ENCODE results near the gene RGS11. TPM values are rescaled to one million over a fixed set of nuclear protein-coding genes. Genes with fewer than 3 reads are reported as not detected.
A peak's percentile ranks its signal among the peaks of the same experiment; 100 is the strongest.

RGS11 gene
- not detected in 2 replicates for total RNA-seq (2014; rRNA removed; shearing (Covaris generic))
- total RNA-seq (2022): not detected in 2 replicates
- Bru-seq, nascent RNA: not detected
- BruChase-seq, experiment 1, labeled RNA remaining after a 6-hour chase: not detected
- not detected for BruChase-seq, experiment 2, labeled RNA remaining after a 2-hour chase
- long read RNA-seq: 0 reads

DNA sequence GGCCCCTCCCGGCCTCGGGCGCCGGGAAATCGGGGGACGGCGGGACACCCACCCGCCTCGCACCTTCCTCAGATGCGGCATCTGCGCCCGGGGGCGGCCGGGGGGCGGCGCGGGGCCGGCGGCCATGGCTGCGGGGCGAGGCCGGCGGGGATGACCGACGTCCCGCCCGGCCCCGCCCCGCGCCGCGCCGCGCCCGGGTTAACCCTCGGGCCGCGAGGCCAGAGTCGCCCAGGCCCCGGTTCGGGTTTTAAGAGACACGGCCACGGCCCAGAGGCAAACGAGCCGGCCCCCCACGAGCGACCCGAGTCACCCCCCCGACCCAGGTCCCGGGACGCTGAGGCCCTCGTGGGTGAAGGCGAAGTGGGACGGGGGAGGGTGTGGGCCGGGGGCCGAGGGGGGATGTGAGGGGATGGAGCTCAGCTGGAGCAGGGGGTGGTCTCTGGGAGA lies at the start of gene RGS11:
TSS of gene RGS11 (minus strand) at position 159 of the 447 bp plus-strand sequence. CDS start at position 126, 33 bp downstream.
- CTCF ChIA-PET (ENCODE audit: unreplicated experiment): interaction anchor here (0.6 kb wide), 1 partner anchor 77 kb away, joined by 5 read pairs; no protein-coding TSS in a partner anchor
- Histone ChIP-seq H3K9me3 (ENCODE audit: low read length) (no peaks in the 10 kb centered on the region), H3K27ac (ENCODE audit: low read depth, low read length, poor library complexity, severe bottlenecking) (no peak within 1 kb of the TSS), H3K4me1 (ENCODE audit: insufficient read depth, low read length, poor library complexity, severe bottlenecking) (no peaks in the 10 kb centered on the region), H3K36me3 (ENCODE audit: insufficient read depth, low read length) (no peaks in the 10 kb centered on the region), H3K4me3 (ENCODE audit: low read depth, low read length, poor library complexity, severe bottlenecking) (no peak within 1 kb of the TSS), H3K9me2 (ENCODE audit: insufficient read depth, low read length) (no peaks in the 10 kb centered on the region), H3K79me2 (ENCODE audit: insufficient read depth, low read depth, low read length) (no peaks in the 10 kb centered on the region), H2AFZ (ENCODE audit: low read length) (no peak within 1 kb of the TSS), H4K20me1 (ENCODE audit: insufficient read depth, low read length) (no peaks in the 10 kb centered on the region), H3K4me2 (ENCODE audit: low read length) (peak within 1 kb of the TSS; percentile 6; the same call in 1 of the 2 replicates)
- no peak for TF ChIP-seq EZH2phosphoT487 (IDR thresholded peaks at IDR 0.05; ENCODE audit: borderline replicate concordance, low read depth, low read length)
- TF ChIP-seq, protein P1, sequence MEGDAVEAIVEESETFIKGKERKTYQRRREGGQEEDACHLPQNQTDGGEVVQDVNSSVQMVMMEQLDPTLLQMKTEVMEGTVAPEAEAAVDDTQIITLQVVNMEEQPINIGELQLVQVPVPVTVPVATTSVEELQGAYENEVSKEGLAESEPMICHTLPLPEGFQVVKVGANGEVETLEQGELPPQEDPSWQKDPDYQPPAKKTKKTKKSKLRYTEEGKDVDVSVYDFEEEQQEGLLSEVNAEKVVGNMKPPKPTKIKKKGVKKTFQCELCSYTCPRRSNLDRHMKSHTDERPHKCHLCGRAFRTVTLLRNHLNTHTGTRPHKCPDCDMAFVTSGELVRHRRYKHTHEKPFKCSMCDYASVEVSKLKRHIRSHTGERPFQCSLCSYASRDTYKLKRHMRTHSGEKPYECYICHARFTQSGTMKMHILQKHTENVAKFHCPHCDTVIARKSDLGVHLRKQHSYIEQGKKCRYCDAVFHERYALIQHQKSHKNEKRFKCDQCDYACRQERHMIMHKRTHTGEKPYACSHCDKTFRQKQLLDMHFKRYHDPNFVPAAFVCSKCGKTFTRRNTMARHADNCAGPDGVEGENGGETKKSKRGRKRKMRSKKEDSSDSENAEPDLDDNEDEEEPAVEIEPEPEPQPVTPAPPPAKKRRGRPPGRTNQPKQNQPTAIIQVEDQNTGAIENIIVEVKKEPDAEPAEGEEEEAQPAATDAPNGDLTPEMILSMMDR (conservative IDR thresholded peaks at IDR 0.05; ENCODE audit: low read length): no peak
- BruUV-seq (replicated peaks): no TSS peak
- POLR2A ChIA-PET: no interaction called here
- intact Hi-C loops (cut with micrococcal nuclease; ENCODE audit: unreplicated experiment): no loop called here
- DNase-seq (ENCODE audit: low spot score): no peak

DNA sequence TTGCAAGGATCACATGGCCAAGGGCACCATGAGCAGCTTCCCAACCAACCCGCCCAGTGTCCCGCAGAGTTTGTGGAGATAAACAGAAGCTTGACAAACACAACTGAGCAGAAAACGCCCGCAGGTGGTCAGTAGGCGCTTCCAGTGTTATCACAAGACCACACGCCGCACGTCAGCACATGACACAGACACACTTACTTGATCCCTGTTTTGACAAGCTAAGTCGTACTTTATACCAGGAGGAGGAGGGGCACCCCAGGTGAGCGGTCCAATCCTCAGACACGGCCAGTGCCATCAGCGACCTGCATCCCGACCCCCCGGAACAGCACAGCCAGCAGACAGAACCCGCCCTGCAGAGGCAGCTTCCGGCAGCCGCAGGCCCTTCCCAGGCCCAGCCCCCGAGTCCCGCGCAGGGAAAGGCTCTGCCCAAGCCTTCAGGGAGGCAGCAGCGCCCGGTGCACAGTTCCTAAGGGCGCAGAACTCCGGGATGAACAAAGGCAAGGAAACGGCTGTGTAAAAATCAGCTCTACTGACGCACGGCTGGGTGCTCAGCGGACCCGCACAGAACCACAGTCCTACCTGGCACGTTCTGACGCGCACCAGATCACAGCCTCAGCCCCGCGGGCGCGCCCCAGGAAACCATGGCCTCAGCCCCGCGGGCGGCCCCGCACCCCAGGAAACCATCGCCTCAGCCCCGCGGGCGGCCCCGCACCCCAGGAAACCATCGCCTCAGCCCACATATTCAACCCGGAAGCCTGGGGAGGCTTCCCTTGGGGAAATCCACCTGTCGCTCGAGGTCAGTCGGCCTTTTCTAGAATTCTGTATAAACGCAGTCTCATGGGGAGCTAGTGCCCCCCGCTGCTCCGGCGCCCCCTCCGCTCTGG lies 48.9 kb upstream of the RGS11 start:
- no peak overlapping the region for H3K4me3 ChIP-seq (ENCODE audit: low read depth, low read length, poor library complexity, severe bottlenecking)
- ChIA-PET CTCF (ENCODE audit: unreplicated experiment) (no interaction called here), POLR2A (no interaction called here)
- no peaks in the 10 kb centered on the region; the same call in 1 of the 2 replicates for H4K20me1 ChIP-seq (ENCODE audit: insufficient read depth, low read length)
- no TSS peak for BruUV-seq (replicated peaks)
- H3K4me2 ChIP-seq (ENCODE audit: low read length): peak overlapping the region; percentile 45
- intact Hi-C loops (cut with micrococcal nuclease; ENCODE audit: unreplicated experiment): no loop called here
- H3K4me1 ChIP-seq (ENCODE audit: insufficient read depth, low read length, poor library complexity, severe bottlenecking): peaks cover 26% of the 10 kb centered on the region
- H3K79me2 ChIP-seq (ENCODE audit: insufficient read depth, low read depth, low read length): no peaks in the 10 kb centered on the region; the same call in 1 of the 2 replicates
- H3K27ac ChIP-seq (ENCODE audit: low read depth, low read length, poor library complexity, severe bottlenecking): no peak overlapping the region
- H2AFZ ChIP-seq (ENCODE audit: low read length): no peak overlapping the region
- H3K36me3 ChIP-seq (ENCODE audit: insufficient read depth, low read length): no peaks in the 10 kb centered on the region
- TF ChIP-seq, protein P1 (conservative IDR thresholded peaks at IDR 0.05; ENCODE audit: low read length): no peak
- TF ChIP-seq EZH2phosphoT487 (IDR thresholded peaks at IDR 0.05; ENCODE audit: borderline replicate concordance, low read depth, low read length): no peak
- H3K9me3 ChIP-seq (ENCODE audit: low read length): no peaks in the 10 kb centered on the region
- H3K9me2 ChIP-seq (ENCODE audit: insufficient read depth, low read length): no peaks in the 10 kb centered on the region
- DNase-seq (ENCODE audit: low spot score): peak; percentile 14

DNA sequence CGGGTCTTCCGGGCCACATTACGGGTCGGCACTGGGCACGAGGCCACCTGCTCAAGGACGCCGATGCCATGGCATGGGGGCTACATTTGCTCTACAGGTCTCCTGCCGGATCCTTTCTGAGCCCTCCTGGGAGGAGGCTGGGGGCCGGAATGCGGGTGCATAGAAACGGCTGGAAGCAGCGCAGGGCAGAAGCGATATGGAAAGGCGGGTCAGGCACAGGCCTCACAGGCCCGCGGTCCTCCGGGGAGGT lies 48.4 kb upstream of the RGS11 start:
- no TSS peak for BruUV-seq (replicated peaks)
- ChIA-PET POLR2A (no interaction called here), CTCF (ENCODE audit: unreplicated experiment) (no interaction called here)
- Histone ChIP-seq H3K9me3 (ENCODE audit: low read length) (no peaks in the 10 kb centered on the region), H3K4me3 (ENCODE audit: low read depth, low read length, poor library complexity, severe bottlenecking) (no peak overlapping the region), H3K27ac (ENCODE audit: low read depth, low read length, poor library complexity, severe bottlenecking) (no peak overlapping the region), H3K4me2 (ENCODE audit: low read length) (peak overlapping the region; percentile 37), H3K79me2 (ENCODE audit: insufficient read depth, low read depth, low read length) (no peaks in the 10 kb centered on the region; the same call in 1 of the 2 replicates), H3K36me3 (ENCODE audit: insufficient read depth, low read length) (no peaks in the 10 kb centered on the region), H3K4me1 (ENCODE audit: insufficient read depth, low read length, poor library complexity, severe bottlenecking) (peaks cover 26% of the 10 kb centered on the region), H2AFZ (ENCODE audit: low read length) (no peak overlapping the region), H3K9me2 (ENCODE audit: insufficient read depth, low read length) (no peaks in the 10 kb centered on the region), H4K20me1 (ENCODE audit: insufficient read depth, low read length) (no peaks in the 10 kb centered on the region; the same call in 1 of the 2 replicates)
- no peak for TF ChIP-seq EZH2phosphoT487 (IDR thresholded peaks at IDR 0.05; ENCODE audit: borderline replicate concordance, low read depth, low read length)
- TF ChIP-seq, protein P1 (conservative IDR thresholded peaks at IDR 0.05; ENCODE audit: low read length): no peak
- DNase-seq (ENCODE audit: low spot score): no peak
- intact Hi-C loops (cut with micrococcal nuclease; ENCODE audit: unreplicated experiment): no loop called here
